ENCODE results near the gene BCAS4.
"Not testable (repeated sequence)": the region's sequence is repeated elsewhere in the genome, so short reads cannot be mapped to it uniquely, and the experiment has no call there.

The BCAS4 gene, protein sequence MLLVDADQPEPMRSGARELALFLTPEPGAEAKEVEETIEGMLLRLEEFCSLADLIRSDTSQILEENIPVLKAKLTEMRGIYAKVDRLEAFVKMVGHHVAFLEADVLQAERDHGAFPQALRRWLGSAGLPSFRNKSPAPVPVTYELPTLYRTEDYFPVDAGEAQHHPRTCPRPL

DNA sequence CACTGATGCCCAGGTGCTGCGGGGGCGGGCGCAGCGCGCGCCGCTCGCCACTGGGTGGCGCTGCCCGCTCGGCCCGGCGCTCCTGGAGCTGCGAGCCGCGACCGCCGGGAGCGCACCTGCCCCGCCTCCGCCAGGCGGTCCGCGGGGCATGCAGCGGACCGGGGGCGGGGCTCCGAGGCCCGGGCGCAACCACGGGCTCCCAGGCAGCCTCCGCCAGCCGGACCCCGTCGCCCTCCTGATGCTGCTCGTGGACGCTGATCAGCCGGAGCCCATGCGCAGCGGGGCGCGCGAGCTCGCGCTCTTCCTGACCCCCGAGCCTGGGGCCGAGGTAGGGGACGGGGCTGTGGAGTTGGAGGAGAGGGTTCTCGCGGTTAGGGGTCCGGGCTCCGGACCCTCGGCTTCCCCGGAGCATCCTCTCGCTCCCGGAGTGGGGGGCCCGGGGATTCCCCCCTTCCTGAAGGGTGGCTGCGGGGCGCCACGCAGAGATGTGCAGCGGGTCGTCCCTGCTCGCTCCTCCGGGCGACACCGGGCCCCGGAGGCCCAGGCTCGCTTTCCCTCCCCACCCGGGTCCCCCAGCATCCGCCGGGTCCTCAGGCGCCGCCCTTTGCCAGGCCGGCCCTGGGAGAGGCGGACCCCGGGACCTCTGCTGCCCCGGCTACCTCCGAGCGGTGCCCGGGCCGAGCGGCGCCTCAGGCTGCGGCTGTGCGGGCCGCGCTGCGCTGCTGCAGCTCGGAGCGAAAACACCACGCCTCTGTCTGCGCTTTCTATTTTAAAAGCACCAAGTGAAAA is at the start of gene BCAS4:
BCAS4 (plus strand) TSS at position 216 of the 789 bp plus-strand sequence; CDS start at position 239, 23 bp downstream.
- DNase-seq (ENCODE audit: low spot score): peak; percentile 54

DNA sequence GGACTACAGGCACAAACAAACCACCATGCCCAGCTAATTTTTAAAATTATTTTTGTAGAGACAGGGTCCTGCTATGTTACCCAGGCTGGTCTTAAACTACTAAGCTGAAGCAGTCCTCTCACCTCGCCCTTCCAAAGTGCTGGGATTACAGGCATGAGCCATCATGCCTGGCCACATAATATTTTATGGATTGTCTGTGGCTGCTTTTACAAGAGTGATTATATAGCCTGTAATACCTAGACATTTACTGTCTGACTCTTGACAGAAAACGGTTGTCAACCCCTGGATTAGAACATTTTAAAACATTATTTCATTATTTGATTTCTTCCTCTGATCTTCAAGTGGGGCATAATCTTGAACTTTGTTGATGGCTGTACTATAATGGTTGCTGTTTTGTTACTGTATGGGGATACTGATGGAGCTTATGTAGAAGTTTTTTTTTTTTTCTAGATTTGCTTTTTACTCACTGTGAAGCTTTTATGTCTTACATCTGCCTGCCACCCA is 49.2 kb upstream of the BCAS4 start:
- no peak for DNase-seq (ENCODE audit: low spot score)

DNA sequence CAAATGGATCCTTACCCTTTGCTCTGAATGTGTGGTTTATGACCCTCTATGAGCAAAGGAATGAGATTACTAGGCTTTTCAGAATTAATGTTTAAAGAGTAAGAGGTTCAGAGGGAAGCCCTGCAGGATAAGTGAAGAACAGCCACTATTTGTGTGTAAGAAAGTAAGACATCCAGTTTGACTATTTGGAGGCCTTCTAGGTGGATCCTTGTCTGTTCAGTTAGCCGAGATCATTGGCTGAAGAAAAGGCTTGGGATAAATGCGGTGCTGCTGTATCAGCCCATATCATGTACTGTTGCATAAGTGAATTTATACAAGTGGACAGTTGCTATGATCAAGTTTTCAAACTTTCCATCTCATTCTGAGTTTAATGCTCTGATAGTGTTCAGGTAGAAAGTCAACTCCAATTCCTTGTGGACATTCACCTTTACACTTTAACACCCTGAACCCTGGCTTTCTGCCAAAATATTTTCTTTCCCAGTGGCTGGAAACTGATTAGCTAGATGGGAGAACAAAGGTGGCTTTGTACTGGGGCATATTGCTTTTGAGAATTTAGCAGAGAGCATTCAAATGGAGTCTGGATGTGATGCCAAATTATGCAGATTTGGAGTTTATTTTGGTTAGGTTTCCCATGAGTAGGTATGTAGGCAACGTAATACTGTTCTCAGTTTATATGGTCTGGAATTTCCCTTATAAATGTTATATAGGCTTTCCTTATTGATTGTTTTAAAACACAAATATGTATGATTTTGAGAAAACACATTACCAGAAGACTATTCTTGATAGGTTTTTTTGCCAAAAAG is 48.5 kb upstream of the BCAS4 start:
- no peak for DNase-seq (ENCODE audit: low spot score)

DNA sequence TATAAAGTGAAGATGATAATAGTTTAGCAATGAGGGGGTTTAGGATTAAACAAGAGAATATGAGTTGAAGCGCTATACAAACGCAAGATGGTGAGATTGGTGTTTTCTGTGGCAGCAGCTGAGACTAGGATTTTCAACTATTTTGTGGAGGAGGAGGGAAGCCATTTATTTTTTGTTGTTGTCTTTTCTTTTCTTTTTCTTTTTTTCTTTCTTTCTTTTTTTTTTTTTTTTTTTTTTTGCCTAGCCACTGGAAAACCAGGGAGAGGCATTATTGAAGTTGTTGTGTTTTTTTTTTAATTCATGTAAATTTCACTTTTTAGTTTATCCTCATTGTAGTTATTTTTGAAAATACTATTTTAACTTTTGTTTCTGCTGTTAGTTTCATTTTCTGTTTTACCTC is 47.6 kb upstream of the BCAS4 start:
- DNase-seq (ENCODE audit: low spot score): no peak

DNA sequence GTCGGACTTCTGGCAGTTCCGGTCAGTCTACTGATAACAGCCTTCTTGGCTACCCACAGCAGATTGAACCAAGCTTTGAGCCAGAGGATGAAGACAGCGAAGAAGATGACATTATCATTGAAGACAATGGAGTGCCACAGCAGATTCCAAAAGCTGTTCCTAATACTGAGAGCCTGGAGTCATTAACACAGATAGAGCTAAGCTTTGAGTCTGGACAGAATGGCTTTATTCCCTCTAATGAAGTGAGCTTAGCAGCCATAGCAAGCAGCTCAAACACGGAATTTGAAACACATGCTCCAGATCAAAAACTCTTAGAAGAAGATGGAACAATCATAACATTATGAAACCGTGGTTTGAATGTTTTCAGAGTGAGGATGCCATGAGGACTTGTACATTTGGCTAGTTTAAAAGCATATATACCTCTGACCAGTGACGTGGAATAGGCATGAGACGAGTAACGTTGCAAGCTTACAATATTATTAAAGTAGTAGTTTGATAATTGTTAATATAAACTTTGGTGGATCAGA is 44.7 kb upstream of the BCAS4 start:
- DNase-seq (ENCODE audit: low spot score): no peak

DNA sequence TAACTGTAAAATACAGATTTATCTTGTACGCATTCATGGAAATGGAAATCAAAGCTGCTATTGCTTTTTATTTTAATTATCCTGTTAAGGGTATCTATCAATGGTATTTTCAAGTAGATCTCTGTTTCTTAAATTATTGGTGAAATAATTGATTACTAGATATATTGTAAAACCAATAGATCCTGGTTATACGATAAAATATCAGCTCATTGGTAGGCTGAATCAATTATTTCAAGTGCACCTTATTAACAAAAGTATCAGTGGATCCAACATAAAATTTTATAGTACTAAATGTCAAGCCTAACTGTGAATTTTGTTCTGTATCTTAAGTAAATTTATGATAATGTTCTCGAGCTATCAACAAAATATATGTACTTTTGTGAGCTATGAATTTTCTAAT is 41.7 kb upstream of the BCAS4 start:
- no peak for DNase-seq (ENCODE audit: low spot score)

DNA sequence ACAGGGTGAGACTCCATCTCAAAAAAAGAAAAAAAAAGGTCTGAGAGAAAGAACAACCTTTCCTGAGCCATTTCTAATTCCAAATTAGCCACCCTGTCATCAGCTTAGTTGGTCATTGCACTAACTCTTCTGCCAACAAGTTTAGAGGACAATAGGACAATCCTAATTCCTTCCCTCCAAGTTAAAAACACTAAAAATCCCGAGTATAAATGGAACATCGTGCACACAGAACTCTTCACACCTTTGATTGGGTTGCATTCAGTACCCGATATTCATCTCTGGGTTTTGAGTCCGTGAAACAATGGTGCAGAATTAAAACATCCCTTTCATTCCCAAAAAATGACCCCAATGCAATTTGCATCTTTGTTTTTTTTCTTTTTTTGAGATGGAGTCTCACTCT is 40.4 kb upstream of the BCAS4 start:
- no peak for DNase-seq (ENCODE audit: low spot score)

DNA sequence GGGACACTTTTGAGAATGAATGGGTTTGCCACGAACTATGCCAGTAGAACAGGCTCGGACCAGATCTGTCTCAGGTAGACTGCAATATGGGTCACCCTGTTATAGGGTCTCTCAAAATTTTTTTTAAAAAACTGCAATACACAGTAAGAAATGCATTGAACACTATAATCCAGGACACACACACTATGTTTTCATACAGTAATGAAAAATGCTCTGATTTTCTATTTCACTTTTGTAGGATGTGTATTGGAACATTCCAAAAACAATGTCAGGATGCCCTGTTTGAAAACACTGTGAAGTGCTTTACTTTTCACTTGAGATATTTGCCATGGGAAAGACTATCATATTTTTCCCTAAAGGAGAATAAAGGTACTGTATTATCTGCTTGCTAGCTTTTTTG is 38.4 kb upstream of the BCAS4 start:
- DNase-seq (ENCODE audit: low spot score): no peak

DNA sequence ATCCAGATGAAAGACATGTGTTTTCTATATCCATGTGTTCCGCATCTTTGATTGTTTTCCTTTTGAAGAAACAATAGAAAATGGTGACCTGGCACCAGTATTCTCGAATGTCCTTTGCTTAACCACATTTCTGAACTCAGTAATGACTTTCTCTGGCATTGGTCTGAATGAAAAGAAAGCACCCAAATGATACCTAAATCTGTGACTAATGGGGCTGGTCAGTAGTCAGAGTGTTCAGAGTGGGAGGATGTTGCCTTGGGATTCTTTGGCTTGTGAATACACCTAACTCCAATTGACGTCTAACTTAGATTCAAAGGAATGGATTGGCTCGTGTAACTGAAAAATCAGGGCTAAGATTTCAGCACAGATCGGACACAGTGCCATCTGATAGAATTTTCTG is 36.4 kb upstream of the BCAS4 start:
- DNase-seq (ENCODE audit: low spot score): no peak

DNA sequence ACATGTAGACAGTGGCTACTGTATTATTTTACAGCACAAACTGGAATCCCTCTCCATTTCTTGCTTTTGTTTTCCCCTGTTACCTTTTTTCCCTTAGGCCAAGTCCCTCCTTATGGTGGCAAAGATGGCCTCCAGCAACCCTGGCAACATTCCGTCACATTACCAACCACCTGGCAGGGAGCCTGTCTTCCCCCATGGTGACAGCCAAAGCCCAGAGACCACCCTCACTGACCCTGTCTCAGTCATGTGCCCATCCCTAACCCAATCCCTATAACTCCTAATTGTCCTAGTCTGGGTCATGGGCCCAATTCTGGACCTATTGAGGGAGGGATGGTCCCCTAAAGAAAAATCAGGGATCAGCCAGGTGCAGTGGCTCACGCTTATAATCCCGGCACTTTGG is 35.9 kb upstream of the BCAS4 start:
- no peak for DNase-seq (ENCODE audit: low spot score)

DNA sequence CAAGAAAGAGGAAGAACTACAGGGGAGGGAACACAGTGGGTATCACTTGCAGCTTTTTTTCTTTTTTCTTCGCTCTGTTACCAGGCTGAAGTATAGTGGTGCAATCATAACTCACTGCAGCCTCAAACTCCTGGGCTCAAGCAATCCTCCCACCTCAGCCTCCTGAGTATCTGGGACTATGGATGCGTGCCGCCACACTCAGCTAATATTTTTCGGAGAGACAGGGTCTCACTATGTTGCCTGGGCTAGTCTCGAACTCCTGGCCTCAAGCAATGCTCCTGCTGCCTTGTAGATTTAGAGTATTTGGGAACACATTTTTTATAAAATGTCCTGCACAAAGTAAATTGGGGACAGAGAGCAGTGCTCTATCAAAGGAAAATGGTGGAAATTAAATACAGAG is 35.2 kb upstream of the BCAS4 start:
- no peak for DNase-seq (ENCODE audit: low spot score)

DNA sequence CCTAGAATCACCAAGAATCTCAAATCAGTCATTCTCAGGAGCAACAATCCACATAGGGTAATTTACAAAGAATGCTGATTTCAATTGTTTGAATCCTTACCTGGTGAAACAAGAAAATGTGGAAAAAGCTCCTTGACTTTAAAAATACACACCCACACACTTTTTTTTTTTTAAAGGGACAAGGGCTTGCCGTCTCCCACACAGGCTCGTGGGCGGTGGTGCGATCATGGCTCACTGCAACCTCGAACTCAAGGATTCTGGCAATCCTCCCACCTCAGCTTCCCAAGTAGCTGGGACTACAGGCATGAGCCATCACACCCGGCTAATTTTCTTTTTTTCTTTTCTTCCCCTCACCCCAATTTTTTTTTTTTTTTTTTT is 32.8 kb upstream of the BCAS4 start:
- DNase-seq (ENCODE audit: low spot score): no peak

DNA sequence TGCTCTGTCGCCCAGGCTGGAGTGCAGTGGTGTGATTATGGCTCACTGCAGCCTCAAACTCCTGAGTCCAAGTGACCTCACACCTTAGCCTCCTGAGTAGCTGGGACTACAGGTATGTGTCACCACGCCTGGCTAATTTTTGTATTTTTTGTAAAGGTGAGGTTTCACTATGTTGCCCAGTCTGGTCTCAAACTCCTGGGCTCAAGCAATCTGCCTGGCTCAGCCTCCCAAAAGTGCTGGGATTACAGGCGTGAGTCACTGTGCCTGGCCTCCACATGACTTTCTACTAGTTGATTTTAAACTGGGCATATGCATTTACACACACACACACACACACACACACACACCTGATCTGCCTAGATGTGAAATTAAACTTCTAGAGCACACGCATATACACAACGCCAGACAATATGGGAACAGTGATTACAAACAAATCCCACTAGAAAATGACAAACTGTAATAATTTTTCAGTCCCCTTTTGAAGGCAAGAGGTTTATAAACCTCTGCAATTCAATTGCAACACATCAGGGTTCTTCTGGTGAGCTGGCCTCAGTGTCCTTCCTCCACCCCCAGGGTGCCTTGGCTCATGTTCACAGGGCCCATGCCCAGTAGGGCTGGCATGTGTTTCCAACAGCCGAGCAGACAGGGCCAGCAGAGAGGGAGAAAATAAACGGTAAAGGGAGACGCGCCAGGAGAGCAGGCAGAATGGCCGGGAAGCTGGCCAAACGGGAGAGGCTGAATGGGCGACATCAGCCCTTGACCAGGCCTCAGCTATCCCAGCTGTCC is 32.2 kb upstream of the BCAS4 start:
- DNase-seq (ENCODE audit: low spot score): peak; percentile 94

DNA sequence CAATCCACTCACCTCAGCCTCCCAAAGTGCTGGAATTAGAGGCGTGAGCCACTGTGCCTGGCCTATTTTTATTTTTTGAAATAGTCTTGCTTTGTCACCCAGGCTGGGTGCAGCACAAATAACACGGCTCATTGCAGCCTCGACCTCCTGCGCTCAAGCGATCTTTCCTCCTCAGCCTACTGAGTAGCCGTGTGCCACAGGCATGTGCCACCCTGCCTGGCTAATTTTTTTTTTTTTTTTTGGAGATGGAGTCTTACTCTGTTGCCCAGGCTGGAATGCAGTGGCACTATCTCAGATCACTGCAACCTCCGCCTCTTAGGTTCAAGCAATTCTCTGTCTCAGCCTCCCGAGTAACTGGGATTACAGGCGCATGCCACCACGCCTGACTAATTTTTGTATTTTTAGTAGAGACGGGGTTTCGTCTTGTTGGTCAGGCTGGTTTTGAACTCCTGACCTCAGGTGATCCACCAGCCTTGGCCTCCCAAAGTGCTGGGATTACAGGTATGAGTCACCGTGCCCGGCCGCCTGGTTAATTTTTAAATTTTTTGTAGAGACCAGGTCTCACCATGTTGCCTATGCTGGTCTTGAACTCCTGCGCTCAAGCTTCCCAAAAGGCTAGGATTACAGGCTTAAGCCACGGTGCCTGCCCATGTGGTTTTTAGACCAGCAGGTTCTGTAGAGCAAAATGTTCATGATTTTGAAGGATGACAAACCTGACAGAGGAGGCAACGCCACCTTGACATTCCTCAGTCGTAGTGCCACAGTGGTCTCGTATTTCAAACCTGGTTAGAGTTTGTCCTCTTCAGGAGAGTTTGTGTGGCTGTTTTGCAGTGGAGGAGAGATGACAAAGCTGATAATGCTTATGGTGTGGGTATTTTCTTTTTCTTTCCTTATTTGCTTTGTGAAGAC is 31.1 kb upstream of the BCAS4 start:
- not testable (repeated sequence) for DNase-seq (ENCODE audit: low spot score)

DNA sequence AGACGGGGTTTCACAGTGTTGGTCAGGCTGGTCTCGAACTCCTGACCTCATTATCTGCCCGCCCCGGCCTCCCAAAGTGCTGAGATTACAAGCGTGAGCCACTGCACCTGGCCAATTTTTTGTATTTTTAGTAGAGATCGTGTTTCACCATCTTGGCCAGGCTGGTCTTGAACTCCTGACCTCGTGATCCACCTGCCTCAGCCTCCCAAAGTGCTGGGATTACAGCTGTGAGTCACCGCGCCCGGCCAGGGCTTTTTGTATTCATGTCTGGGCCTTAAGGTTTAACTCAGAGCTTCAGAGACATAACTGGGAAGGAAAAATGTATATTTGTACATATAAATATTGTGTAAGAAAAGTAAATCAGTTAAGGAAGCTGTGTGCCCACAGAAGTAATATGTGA is 29.6 kb upstream of the BCAS4 start:
- not testable (repeated sequence) for DNase-seq (ENCODE audit: low spot score)

DNA sequence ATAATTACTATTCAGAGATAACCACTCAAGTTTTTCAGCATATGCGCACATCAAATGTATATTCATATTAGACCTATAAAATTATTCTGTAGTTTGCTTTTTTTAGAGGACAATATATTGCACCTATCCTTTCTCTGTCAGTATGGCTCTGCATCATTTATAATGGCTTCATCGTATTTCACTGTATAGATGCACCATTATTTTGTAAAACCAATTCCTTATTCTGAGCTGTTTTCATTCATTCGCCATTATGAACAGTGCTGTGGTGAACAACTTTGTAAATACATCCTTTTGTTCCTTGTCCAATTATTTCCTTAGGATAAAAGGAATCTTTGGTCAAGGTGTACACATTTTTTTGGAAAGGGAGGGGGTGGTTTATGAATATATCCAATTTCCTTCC is 29.2 kb upstream of the BCAS4 start:
- DNase-seq (ENCODE audit: low spot score): no peak

DNA sequence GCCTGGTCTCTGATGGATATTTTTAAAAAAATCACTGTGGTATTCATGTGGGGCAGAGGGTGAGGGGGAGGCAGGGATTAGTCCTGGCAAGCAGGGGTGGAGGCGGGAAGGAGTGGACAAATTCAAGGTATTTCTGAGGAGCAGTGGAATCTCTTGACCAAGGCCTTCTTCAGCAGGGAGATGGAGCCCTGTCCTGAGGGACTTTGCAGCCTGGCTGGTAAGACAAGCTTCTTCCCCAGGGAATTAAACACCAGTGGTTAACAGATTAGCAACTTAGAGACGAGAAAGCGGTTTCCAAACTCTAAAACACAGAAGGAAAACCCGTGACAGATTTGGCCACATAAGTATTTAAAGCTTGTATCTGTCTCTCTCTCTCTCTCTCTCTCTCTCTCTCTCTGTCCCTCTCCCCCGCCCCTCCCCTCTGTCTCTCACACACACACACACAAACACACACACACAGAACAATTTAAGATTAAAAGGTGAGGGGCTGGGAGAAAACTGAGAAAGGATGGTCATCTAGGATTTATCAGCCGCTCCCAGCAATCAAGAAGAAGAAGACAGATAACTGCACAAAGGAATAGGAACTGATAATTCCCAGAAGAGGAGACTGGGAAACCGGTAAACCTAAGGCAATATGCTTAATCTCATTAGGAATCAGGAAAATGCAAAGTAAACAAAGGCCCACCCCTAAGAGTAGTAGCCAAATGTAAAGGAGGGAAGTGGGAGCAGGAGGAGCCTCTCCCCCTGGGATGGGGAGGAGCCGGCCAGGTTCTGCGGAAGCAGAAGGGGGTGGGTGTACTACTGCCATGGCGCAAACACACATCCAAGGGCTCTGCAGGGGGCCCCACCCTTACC is 27.7 kb upstream of the BCAS4 start:
- DNase-seq (ENCODE audit: low spot score): not testable (repeated sequence)

DNA sequence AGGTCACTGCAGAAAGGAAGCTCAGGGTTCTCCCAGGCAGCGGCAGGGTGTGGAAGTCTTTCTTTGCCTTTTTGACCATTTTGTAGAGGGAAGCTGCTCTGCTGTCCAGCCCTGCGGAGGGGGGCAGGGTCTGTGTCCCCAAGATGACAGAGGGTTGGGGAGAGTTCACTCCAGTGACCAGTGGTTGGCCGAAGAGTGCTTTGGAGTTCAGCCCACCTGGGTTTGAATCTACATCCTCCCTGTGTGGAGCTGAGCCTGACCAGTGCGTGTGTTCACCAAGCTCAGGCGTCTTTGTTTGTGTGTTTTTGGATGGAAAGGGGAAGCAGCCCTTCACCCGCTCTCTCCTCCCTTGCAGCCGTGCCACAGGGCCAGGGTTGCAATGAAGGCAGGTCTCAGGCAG is 25.9 kb upstream of the BCAS4 start:
- not testable (repeated sequence) for DNase-seq (ENCODE audit: low spot score)

DNA sequence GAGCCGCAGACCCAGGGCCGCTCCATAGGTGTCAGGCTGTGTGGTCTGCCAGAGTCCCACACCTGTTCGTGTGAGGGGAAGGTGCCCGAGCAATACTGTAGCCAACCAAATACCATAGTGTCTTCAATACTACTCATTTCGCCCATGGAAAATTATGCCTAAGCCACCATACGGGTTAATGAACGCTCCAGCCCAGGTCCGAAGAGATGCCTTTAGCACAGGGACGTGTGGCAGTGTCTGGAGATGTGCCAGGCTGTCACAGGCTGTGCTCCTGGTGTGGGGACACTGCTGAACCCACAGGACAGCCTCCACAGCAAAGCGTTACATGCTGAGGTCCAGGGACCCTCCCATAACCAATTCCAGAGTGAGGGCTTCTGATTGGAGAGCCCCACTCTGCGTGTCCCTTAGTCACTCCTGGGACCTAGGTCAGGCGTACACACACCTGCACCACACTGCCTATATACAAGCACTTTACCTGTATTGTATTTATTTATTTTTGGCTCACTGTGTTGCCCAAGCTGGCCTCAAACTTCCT is 25.2 kb upstream of the BCAS4 start:
- DNase-seq (ENCODE audit: low spot score): not testable (repeated sequence)
